NCI-H2196 (cell line): Measurements from ENCODE around the gene RAE1.

Experiments
- DNase-seq: peaks from one replicate; lab custom pipeline; 2025; ENCODE audit not compliant: unreplicated experiment; lab: John Stamatoyannopoulos, UW

The RAE1 gene

GRCh38 chr20:57387463-57387862, 36.4 kb downstream of the RAE1 start:
- DNase-seq = no peak

- DNase-seq = no peak
Measured at GRCh38 chr20:57387945-57388371, 36.9 kb downstream of the RAE1 start.

DNA sequence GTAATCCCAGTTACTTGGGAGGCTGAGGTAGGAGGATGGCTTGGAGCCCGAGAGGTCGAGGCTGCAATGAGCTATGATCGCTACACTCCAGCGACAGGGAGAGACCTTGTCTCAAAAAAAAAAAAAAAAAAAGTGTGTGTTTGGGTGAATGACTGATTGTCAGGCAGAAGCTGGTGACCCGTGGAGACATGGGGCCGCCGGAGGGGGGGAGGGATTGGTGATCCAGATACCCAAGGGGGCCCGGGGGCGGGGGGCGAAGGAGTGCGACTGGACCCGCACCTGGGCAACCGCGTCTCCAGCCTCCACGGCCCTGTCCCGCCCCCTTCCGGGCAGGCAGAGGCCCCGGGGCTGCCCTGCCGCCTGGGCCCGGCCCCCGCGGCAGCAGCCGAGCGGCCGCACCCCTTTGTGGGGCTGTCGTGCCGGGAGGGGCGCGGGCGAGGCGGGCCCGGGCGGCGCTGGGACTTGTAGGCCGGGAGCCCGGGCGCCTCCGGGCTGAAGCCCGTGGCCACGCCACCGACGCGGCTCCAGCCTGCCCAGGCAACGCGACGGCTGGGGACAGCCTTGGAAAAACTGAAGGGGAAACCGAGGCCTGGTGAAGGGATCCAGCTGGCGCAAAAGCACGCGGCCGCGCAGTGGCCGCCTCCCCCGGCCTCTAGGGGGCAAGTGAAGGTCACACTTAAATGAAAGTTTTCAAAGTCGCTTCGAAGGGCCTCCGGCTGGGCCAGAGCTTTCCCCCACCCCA, 38.1 kb downstream of the RAE1 start:
- no peak for DNase-seq

DNA sequence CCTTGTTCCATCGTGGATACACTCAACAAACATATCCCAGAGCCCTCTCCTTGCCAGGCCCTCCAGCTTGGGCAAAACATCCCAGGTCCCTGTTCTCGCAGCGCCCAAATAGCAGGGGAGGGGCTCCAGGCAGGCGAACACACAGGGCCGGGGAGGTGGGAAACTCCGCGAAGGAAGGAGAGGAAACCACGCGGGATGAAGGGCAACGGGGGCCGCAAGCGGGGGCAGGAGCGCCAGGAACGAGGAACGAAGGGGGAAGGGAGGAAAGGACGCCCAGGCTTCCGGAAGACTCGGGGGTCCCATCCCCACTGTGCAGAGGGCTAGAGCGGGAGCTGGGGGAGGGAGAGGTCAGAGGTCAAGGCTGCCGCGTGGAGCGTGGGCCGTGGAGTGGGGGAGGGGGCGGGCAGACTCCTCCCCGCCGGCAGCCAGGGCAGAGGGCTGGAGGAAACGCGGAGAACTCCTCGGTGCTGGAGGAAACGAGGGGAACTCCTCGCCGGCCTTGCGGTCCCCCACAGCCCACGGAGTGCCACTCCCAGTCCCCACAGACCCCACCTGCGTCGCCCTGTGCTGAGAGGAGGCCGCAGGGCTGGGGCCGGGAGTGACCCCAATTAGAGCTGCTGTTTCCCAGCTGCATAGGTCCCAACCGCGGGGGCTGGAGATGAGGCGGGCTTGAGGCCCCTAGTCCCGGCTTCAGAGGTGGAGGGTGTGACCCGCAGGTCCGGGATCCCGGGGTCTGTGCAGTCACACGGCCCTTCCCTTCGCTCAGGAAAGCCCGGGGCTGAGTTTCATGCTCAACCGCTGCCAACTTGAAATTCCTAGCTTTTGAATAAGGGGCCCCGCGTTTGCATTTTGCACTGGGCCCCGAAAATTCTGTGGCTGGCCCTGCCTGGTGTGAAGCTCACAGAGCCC, 38.9 kb downstream of the RAE1 start:
- DNase-seq = no peak

DNA sequence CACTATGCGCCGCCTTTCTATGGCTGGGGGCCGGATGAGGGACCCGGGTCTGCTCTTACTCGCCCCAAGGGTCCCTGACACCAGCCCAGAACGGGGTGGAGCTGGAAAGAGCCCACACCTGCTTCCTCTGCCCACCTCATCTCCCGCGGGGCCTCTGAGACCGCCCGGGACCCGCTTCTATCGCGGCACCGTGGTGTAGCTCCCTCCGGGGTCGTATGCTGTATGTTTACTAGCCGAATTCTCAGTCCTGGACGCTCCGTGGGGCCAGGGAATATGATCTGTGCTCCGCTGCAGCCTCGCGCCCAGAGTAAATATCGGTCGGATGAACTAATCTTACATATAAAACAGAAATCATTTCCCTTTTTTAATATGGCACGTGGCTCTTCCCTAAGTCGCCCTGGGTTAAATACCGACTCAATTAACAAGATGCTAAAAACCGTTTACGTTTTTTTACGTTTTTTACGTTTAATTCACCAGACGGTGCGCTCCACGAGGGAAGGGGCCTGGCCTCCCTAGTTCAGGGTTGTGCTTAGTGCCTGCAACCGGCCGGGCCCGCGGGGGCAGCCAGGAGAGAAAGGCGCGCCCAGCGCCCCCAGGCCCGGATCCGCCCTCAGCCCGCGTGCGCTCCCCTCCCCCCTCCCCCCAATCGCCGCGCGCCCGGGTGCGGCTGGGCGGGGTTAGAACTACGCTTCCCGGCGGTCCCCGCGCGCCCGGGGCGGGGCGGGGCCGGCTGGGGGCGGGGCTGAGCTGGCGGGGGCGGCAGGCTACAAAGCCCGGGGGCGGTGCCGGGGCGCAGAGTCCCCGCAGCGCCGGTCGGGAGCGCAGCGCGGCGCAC, 39.8 kb downstream of the RAE1 start, which contains the start of gene RBM38:
Gene RBM38, plus strand, starts transcription at position 793 of the 835 bp plus-strand sequence. CDS start 186 bp downstream, outside the sequence.
- peak; percentile 81 for DNase-seq

- DNase-seq = peak; percentile 48
Measured at GRCh38 chr20:57391439-57392301, 40.6 kb downstream of the RAE1 start.

DNA sequence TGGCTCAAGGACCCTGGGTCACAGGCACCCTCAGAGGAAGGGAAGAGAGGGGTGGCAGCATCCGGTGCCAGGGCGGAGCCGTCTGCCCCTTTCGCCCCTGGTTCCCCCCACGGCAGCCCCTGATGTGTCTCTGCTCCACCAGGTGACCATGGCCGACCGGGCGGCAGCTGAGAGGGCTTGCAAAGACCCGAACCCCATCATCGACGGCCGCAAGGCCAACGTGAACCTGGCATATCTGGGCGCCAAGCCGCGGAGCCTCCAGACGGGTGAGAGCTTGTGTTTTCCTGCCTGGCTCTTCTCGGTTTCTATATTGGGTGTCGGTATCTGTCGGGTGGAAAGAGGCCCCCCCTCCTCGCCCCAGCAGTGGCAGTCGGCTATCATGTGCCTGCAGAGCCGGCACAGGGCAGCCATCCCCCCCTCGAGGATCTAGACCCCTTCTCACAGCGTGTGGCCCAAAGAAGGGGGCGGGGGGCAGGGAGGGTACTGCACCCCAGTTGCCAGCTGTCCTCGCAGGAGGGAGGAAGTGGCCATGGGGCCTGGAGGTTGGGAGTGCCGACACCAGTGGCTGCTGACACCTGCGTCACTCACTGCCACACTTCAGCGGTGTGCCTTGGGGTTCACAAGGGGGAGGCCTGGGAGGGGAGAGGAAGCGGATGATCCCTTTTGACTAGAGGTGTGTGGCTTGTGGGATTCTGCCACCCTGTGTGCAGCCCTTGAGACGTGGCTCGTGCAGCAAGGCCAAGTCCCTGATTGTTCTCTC, 41.6 kb downstream of the RAE1 start:
- no peak for DNase-seq

- DNase-seq = peak; percentile 93
Measured at GRCh38 chr20:57393321-57394120, 42.5 kb downstream of the RAE1 start.

- no peak for DNase-seq
Measured at GRCh38 chr20:57394121-57395082, 43.3 kb downstream of the RAE1 start.

DNA sequence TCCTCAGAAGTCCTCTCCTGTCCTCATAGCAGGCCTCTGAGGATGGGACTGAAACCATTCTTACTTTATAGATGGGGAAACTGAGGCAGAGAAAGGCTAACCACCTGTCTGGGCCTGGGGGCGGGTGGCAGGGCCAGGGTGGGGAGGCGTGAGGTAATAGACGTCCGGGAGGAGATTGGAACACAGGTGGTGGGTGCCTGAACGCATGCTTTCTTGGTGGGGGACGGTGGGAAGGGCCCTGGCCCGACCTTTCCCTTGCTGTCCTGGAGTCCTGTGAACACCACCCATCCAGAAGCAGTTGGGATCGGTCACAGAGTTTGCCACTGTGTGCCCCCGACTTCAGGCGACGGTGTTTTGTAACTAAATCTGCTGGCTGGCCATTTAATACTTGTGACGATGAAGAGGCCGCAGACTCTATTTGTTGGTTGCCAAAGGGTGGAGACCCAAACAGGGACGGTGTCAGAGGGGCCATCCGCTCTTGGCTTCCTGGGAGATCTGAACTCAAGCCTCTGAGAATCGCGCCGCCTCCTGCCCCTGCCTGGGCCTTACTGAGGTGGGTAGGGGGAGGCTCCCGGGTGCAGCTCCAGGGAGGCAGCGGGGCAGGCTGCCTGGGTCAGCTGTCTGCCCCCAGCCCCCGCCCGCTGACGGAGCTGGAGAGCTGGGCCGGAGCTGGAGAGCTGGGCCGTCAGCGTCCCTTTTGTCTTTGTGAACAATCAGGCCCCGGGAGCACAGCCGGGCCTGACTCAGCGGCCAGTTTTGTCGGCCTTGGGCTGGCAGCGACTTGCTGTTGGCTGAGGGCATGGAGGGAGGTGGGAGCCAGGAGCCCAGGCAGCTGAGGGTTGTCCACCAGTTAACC, 44.3 kb downstream of the RAE1 start:
- DNase-seq = peak; percentile 82

DNA sequence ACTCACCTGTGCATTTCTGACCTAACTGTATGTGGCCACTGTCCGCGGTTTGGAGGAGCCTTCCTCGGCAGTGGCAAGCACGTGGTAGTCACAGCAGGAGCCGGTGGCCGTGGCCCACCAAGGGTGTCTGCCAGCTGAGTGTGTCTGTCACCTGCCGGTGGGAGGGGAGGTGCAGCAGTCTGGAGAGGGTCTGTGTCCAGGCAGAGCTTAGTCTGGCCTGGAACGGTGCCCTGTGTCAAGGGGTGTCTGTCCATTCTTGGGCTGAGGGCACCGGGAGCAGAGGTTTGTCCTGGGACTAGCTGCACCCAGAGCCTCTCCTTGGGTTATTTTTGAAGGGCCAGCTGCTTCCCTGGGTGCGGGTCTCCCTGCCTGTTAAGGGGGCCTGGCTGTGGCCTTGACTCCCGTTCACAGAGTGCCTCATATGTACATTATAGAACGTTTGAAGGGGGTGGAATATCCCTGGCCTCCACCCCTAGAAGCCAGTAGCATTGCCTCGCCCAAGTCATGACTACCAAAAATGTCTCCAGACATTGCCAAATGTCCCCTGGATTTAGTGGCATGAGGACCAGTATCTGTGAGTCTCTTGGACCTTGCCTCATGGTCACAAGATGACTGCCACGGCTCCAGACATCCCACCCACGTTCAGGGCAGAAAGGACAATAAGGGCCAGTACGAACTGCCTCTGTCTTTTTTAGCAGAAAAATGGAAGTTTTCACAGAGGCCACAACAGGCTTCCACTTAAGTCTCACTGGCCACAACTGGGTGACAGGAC, 45.3 kb downstream of the RAE1 start:
- no peak for DNase-seq

GRCh38 chr20:57396984-57397692, 46.1 kb downstream of the RAE1 start:
- DNase-seq = no peak

DNA sequence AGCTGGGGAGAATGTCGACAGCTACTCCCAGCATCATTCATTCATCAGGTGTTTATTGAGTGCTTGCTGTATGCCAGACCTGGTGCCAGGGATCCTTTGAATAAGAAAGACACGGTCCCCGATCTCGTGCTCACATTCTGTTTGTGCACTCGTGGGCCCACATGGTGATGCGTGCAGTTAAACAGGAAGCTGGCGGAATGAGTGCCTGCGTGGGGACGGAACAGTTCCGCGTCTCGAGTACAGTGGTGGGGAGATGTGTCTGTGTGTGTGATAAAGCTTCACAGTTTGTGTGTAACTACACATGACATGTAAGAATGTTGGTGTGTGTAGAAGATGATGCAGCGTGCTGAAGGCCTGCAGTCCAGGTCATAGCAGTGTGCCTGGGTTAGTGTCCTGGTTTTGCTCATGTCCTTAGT, 46.6 kb downstream of the RAE1 start:
- DNase-seq = no peak

GRCh38 chr20:57398231-57398821, 47.3 kb downstream of the RAE1 start:
- DNase-seq = peak; percentile 79
